Ascending aorta (tissue), 2 donors: ENCODE results near the gene LAMB2. TPM values are rescaled to one million over a fixed set of nuclear protein-coding genes. Genes with fewer than 3 reads are reported as not detected.

ENCODE experiments used
- DNase-seq, 2 donors: peaks; one replicate each; pipeline ENCODE4 v3.0.0-alpha.2; 2019; ENCODE audit warnings: low spot score in 2 of 2
- H3K27ac ChIP-seq, 2 donors: fragments of 200-600 bp; sonication (generic); one replicate each; pipeline ENCODE4 v1.5.1; 2016 to 2017; ENCODE audit warnings: mild to moderate bottlenecking in 1 of 2
- H3K27me3 ChIP-seq: fragments of 200-600 bp; sonication (generic); one replicate; pipeline ENCODE4 v1.5.1; 2017
- H3K36me3 ChIP-seq, 2 donors: fragments of 200-600 bp; sonication (generic); one replicate each; pipeline ENCODE4 v1.5.1; 2016
- H3K4me1 ChIP-seq, 2 donors: fragments of 200-600 bp; sonication (generic); one replicate each; pipeline ENCODE4 v1.5.1; 2016 to 2017; ENCODE audit warnings: mild to moderate bottlenecking in 1 of 2
- H3K4me3 ChIP-seq, 2 donors: fragments of 200-600 bp; sonication (generic); one replicate each; pipeline ENCODE4 v1.5.1; 2016 to 2017; ENCODE audit warnings: mild to moderate bottlenecking in 1 of 2
- H3K9me3 ChIP-seq, 2 donors: fragments of 200-600 bp; sonication (generic); one replicate each; pipeline ENCODE4 v1.5.1; 2016
- CTCF ChIP-seq, 3 experiments: fragments of 200-600 bp in 2 of 3; fragments of 450-650 bp in 1 of 3; sonication (generic) in 2 of 3; IDR thresholded peaks; one replicate each; pipeline ENCODE4 v1.5.1; 2016 to 2019; ENCODE audit warnings: antibody characterized with exemption in 3 of 3, mild to moderate bottlenecking in 1 of 3, moderate library complexity in 1 of 3
- intact Hi-C: fragments of 100-400 bp; cut with DNase I; formaldehyde crosslinking; loops from one replicate; pipeline ENCODE4 v1.15.1; 2023
- total RNA-seq: library from RNA; depleted of rRNA; stranded (reverse); fragments of >200 nt; gene quantifications from one replicate; pipeline ENCODE4 v1.1.0, GENCODE V29; 2016

The LAMB2 gene
- total RNA-seq, 1 donor from 2014 or later, result 1,772 TPM

GRCh38 chr3:49171119-49171774, 38.4 kb upstream of the LAMB2 start, which contains the start of gene KLHDC8B:
Gene KLHDC8B, plus strand, starts transcription at chr3:49171598. Its CDS starts 1,172 bp downstream, at chr3:49172770.
- Histone ChIP-seq H3K4me1 (peaks cover 18 to 37% of the 10 kb centered on the region in 2 donors), H3K9me3 (no peaks in the 10 kb centered on the region), H3K4me3 (peak within 1 kb of the TSS; percentile 70 to 75), H3K27me3 (no peaks in the 10 kb centered on the region), H3K36me3 (peaks cover 8 to 12% of the 10 kb centered on the region in 2 donors), H3K27ac (peak within 1 kb of the TSS; percentile 82 to 92)
- TF ChIP-seq CTCF (IDR thresholded peaks at IDR 0.05), result peak; percentile 93 to 98 (median 96)
- peak; percentile 55 to 91 for DNase-seq
- intact Hi-C loops, result loop anchor here (1.0 to 2.0 kb wide), 4 partner anchors 38 to 299 kb away; partner anchors contain the start of genes C3orf62, DAG1 and LAMB2

- peak overlapping the region; percentile 82 to 92 for H3K27ac ChIP-seq
- intact Hi-C loops, result loop anchor here (1.0 to 2.0 kb wide), 4 partner anchors 38 to 300 kb away; partner anchors contain the start of genes C3orf62, DAG1 and LAMB2
- peak overlapping the region; percentile 70 to 75 for H3K4me3 ChIP-seq
- no peak for TF ChIP-seq CTCF (IDR thresholded peaks at IDR 0.05)
- H3K27me3 ChIP-seq, result no peaks in the 10 kb centered on the region
- no peaks in the 10 kb centered on the region for H3K9me3 ChIP-seq
- peaks cover 18 to 37% of the 10 kb centered on the region in 2 donors for H3K4me1 ChIP-seq
- DNase-seq, result no peak
- peaks cover 3 to 10% of the 10 kb centered on the region in 2 donors for H3K36me3 ChIP-seq
These were observed 37.9 kb upstream of the LAMB2 start for GRCh38 chr3:49170744-49171118.

GRCh38 chr3:49166752-49167556, 34.1 kb upstream of the LAMB2 start:
- Histone ChIP-seq H3K4me3 (peak overlapping the region; percentile 82 to 95), H3K36me3 (peaks cover 16 to 23% of the 10 kb centered on the region in 2 donors), H3K27ac (peak overlapping the region; percentile 86 to 93), H3K9me3 (no peaks in the 10 kb centered on the region), H3K27me3 (no peaks in the 10 kb centered on the region), H3K4me1 (peaks cover 5 to 24% of the 10 kb centered on the region in 2 donors)
- TF ChIP-seq CTCF (IDR thresholded peaks at IDR 0.05), result no peak
- no peak for DNase-seq
- intact Hi-C loops, result loop anchor here (1.0 kb wide), 1 partner anchor 34 kb away; the partner anchor contains the start of gene LAMB2

- no peak for TF ChIP-seq CTCF (IDR thresholded peaks at IDR 0.05)
- peak within 1 kb of the TSS; percentile 86 to 93 for H3K27ac ChIP-seq
- peak in 1 of 2 donors; percentile 86 for DNase-seq
These were observed 33.2 kb upstream of the LAMB2 start, which contains the start of gene CCDC71 for GRCh38 chr3:49165771-49166751. Gene CCDC71, minus strand, starts transcription at chr3:49166331. Its CDS starts 2,123 bp downstream, at chr3:49164208.

More at GRCh38 chr3:49165771-49166751, 33.2 kb upstream of the LAMB2 start, which contains the start of gene CCDC71:
- Histone ChIP-seq H3K9me3 (no peaks in the 10 kb centered on the region), H3K36me3 (peaks cover 21 to 27% of the 10 kb centered on the region in 2 donors), H3K27me3 (no peaks in the 10 kb centered on the region), H3K4me1 (peaks cover 5 to 23% of the 10 kb centered on the region in 2 donors), H3K4me3 (peak within 1 kb of the TSS; percentile 82 to 95)
- intact Hi-C loops, result loop anchor here (1.0 kb wide), 1 partner anchor 33 kb away; the partner anchor contains the start of gene LAMB2
